Measurements from ENCODE around the gene FSD1.

DNA sequence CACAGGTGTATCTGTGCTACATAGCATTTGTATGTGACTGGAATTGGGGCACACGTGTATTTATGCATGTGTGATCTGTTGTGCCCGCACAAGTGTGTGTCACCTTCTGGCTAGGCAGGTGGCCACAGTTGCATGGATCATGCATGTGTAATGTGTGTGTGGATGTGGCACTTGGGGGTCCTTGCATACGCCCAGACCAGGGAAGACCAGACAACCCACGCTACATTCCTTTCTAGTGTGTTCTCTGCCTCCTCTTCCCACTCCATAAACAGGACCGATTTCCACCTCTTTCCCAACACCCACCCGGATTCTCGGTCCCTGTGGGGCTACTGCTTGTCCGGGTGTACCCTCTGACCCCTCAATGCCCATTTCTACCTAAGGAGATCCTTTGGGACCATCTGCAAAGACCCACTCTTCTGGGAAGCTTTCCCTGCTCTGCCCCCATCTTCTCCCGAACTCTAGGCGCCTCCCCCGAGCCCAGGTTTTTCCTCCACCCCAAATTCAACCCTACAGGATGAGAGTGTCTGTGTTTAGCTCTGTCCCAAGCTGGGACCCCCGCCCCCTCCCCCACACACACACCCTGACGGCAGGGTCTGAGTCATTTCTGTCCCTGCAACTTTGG lies 21.9 kb downstream of the FSD1 start:
- TF ChIP-seq CTCF (IDR thresholded peaks at IDR 0.05) (no peak), POLR2A (IDR thresholded peaks at IDR 0.05) (no peak)

Measured in right lobe of liver (tissue), 4 donors.